ENCODE results near the gene SH3PXD2B. TPM values are rescaled to one million over a fixed set of nuclear protein-coding genes. Genes with fewer than 3 reads are reported as not detected.
A peak's percentile ranks its signal among the peaks of the same experiment; 100 is the strongest.

Gene SH3PXD2B
- total RNA-seq, 6 donors from 2014 or later, result 17.1 to 55.5 (median 43.2) TPM

DNA sequence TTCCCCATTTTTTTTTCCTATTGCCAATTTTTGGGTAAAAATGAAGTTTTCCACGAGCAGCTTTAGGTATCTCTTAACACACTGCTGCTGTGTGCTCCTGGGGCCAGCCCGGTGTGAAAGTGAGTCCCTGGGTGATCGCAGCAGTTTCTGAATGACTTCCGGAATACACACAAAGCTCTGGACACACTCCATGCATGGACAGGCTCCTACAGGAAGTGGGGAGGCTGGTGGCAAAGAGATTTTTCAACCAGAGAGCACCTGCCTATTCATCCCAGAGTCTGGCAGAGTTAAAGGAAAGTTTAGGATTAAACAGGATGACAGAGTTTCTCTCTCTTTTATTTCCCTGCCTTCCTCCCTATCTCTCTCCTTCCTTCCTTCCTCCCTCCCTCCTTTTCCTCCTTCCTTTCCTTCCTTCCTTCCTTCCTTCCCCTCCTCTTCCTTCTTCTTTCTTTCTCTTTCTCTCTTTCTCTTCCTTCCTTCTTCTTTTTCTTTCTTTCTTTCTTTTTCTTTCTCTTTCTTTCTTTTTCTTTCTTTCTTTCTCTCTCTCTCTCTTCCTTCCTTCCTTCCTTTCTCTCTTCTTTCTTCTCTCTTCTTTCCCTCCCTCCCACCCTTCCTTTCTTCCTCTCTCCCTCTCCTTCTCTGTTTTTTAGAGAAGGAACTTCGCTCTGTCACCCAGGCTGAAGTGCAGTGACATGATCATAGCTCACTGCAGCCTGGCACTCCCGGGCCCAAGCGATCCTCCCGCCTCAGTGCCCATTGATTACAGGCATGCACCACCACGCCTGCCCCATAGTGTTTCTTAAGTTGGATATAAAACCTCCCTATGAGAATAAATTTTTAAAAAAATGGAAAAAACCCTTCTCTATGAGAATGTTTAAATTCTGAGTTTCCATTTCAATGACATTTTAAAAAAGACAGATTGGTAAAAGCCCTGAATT, 132.0 kb downstream of the SH3PXD2B start:
- TF ChIP-seq, protein P1, sequence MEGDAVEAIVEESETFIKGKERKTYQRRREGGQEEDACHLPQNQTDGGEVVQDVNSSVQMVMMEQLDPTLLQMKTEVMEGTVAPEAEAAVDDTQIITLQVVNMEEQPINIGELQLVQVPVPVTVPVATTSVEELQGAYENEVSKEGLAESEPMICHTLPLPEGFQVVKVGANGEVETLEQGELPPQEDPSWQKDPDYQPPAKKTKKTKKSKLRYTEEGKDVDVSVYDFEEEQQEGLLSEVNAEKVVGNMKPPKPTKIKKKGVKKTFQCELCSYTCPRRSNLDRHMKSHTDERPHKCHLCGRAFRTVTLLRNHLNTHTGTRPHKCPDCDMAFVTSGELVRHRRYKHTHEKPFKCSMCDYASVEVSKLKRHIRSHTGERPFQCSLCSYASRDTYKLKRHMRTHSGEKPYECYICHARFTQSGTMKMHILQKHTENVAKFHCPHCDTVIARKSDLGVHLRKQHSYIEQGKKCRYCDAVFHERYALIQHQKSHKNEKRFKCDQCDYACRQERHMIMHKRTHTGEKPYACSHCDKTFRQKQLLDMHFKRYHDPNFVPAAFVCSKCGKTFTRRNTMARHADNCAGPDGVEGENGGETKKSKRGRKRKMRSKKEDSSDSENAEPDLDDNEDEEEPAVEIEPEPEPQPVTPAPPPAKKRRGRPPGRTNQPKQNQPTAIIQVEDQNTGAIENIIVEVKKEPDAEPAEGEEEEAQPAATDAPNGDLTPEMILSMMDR (IDR thresholded peaks at IDR 0.05), result no peak
- TF ChIP-seq POLR2AphosphoS5 (IDR thresholded peaks at IDR 0.05), result no peak
- no peak for TF ChIP-seq POLR2A (IDR thresholded peaks at IDR 0.05)
- no peak for TF ChIP-seq EP300 (IDR thresholded peaks at IDR 0.05)
- Histone ChIP-seq H3K36me3 (no peaks in the 10 kb centered on the region), H3K4me3 (no peak overlapping the region), H3K9me3 (no peaks in the 10 kb centered on the region), H3K27me3 (no peaks in the 10 kb centered on the region), H3K27ac (no peak overlapping the region), H3K4me1 (no peaks in the 10 kb centered on the region)
- no peak for DNase-seq
- WGBS, 2 donors, result 72 to 73% methylated on average over 9 of the region's 9 CpGs
- ATAC-seq (ENCODE audit: low FRiP score in 2 of 2), result no peak

DNA sequence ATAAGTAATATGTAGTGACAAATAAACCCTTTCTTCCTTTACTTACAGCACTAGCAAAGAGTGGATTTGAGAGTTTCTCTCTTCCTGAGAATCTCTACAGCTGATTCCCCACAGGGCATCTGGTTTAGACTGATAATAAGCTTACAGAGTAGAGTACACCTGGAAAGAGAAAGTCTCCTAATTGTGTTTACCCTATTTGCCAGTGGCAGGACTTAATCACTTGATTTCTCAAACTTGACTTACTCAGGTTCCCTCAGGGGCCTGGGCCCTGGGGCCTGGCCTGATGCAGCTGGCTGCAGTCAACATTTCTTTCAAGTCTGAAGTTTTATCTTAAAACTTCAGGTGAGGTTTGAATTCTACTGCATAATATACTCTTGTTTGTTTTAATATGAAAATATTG, 132.7 kb downstream of the SH3PXD2B start:
- Histone ChIP-seq H3K9me3 (no peaks in the 10 kb centered on the region), H3K4me1 (no peaks in the 10 kb centered on the region)
- no peak for ATAC-seq (ENCODE audit: low FRiP score in 2 of 2)

DNA sequence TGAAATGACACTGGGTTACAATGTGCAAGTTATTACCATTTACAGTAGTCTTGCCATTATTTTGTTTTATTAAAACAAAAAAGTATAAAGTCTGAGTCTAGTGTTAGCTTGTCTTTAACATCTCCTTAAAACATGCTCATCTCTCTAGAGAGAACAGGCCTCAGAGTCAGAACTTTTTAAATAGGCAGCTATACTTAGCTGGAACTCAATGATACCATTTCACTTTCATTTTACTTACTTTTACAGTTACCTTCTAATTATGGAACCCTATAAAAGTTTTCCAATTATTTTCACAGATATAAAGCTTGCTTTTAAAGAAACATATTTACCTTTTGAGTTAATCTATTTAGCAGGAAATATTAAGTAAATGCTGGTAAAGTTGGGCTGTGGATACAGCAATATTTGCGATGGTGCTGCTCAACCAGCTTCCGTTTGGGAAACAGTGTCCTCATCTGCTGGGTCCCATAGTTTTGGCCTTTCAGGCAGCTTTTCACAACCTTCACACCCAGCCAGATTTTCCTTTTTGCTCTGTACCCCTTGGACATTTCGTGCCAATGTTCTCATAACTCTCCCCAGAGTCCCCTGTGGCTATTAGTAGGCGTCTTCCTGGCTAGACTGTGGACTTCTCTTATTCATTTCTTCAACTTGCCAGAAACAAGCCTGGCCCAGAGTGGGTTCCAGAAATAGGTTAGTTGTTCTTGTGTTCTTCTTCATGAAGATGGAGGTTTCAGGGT, 134.4 kb downstream of the SH3PXD2B start:
- no peaks in the 10 kb centered on the region for H3K27me3 ChIP-seq
- peak in 1 of 2 donors; percentile 59 for ATAC-seq (ENCODE audit: low FRiP score in 2 of 2)
- no peak overlapping the region for H3K27ac ChIP-seq
- no peaks in the 10 kb centered on the region for H3K4me1 ChIP-seq
- H3K4me3 ChIP-seq, result no peak overlapping the region
- H3K9me3 ChIP-seq, result no peaks in the 10 kb centered on the region
- TF ChIP-seq EP300 (IDR thresholded peaks at IDR 0.05) (no peak), POLR2AphosphoS5 (IDR thresholded peaks at IDR 0.05) (no peak), POLR2A (IDR thresholded peaks at IDR 0.05) (no peak)
- DNase-seq, result no peak
- no peaks in the 10 kb centered on the region for H3K36me3 ChIP-seq
- WGBS, 2 donors, result 83 to 92% methylated on average over 4 of the region's 4 CpGs

More for the DNA sequence above, 132.7 kb downstream of the SH3PXD2B start:
- TF ChIP-seq EP300 (IDR thresholded peaks at IDR 0.05), result no peak
- TF ChIP-seq, protein P1 (IDR thresholded peaks at IDR 0.05), result no peak
- no peak overlapping the region for H3K4me3 ChIP-seq
- no peaks in the 10 kb centered on the region for H3K27me3 ChIP-seq
- no peaks in the 10 kb centered on the region for H3K36me3 ChIP-seq
- DNase-seq, result no peak
- H3K27ac ChIP-seq, result no peak overlapping the region

DNA sequence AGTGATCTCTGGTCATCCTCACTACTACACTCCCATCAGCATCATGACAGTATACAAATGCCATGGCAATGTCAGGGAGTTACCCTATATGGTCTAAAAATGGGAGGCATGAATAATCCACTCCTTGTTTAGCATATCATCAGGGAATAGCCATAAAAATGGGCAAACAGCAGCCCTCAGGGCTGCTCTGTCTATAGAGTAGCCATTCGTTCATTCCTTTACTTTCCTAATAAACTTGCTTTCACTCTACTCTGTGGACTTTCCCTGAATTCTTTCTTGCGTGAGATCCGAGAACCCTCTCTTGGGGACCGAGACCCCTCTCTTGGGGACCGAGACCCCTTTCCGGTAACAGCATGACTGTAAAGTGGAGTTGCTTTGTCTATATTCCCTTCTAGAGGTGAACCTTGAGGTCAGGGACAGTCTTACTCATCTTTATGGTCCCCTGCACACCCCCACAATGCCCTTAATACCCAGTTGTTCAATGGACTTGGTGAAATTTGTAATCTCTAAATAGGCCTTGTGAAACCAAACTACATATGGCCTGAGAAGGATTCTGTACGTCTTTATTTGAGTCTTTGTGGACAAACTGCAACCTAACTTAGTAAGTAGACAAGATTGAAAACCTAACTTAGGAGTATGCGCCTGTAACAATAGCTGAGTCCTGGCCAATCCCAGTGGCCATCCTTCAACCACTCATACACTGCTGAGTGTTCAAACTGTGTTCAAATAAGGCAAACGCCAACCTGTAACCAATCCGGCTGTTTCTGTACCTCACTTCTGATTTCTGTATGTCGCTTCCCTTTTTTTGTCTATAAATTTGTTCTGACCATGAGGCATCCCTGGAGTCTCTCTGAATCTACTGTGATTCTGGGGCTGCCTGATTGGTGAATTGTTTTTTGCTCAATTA, 138.5 kb downstream of the SH3PXD2B start:
- Histone ChIP-seq H3K27ac (no peak overlapping the region), H3K4me1 (no peaks in the 10 kb centered on the region), H3K27me3 (no peaks in the 10 kb centered on the region), H3K9me3 (no peaks in the 10 kb centered on the region), H3K36me3 (no peaks in the 10 kb centered on the region), H3K4me3 (no peak overlapping the region)
- 92 to 93% methylated on average over 11 of the region's 11 CpGs for WGBS, 2 donors
- no peak for TF ChIP-seq POLR2A (IDR thresholded peaks at IDR 0.05)
- TF ChIP-seq POLR2AphosphoS5 (IDR thresholded peaks at IDR 0.05), result no peak
- TF ChIP-seq, protein P1 (IDR thresholded peaks at IDR 0.05), result no peak
- TF ChIP-seq EP300 (IDR thresholded peaks at IDR 0.05), result no peak
- ATAC-seq (ENCODE audit: low FRiP score in 2 of 2), result no peak
- no peak for DNase-seq

Measured in upper lobe of left lung (tissue), 6 donors.